Ectodermal cell (in vitro differentiated cells): ENCODE results near the gene RAB9A. TPM values are rescaled to one million over a fixed set of nuclear protein-coding genes. Genes with fewer than 3 reads are reported as not detected.
A peak's percentile ranks its signal among the peaks of the same experiment; 100 is the strongest.
"Not testable (repeated sequence)": the region's sequence is repeated elsewhere in the genome, so short reads cannot be mapped to it uniquely, and the experiment has no call there.

Source experiments
- H3K27ac ChIP-seq: 2 replicates; pipeline ENCODE4 v1.7.0; 2013; ENCODE audit warnings: mild to moderate bottlenecking, low read depth, low read length; ENCODE audit not compliant: insufficient read depth, poor library complexity, severe bottlenecking
- H3K27me3 ChIP-seq: 2 replicates; pipeline ENCODE4 v1.7.0; 2013; ENCODE audit warnings: mild to moderate bottlenecking, low read length; ENCODE audit not compliant: insufficient read depth, control insufficient read depth, poor library complexity, severe bottlenecking
- H3K36me3 ChIP-seq: one replicate; pipeline ENCODE4 v1.7.0; 2013; ENCODE audit warnings: low read length; ENCODE audit not compliant: control insufficient read depth, insufficient read depth
- H3K4me1 ChIP-seq: one replicate; pipeline ENCODE4 v1.7.0; 2013; ENCODE audit warnings: low read length; ENCODE audit not compliant: control insufficient read depth, insufficient read depth
- H3K4me3 ChIP-seq: 2 replicates; pipeline ENCODE4 v1.7.0; 2013; ENCODE audit warnings: low read depth, low read length, control low read depth; ENCODE audit not compliant: insufficient read depth
- H3K9me3 ChIP-seq: 2 replicates; pipeline ENCODE4 v1.7.0; 2013; ENCODE audit warnings: mild to moderate bottlenecking, low read length, moderate library complexity; ENCODE audit not compliant: control insufficient read depth
- WGBS, 2 experiments: methylation state at CpG; one replicate each; pipeline ENCODE4 v1.1.7; 2013; ENCODE audit warnings: missing lambda C conversion rate in 2 of 2; 5-methylcytosine and 5-hydroxymethylcytosine counted together
- polyA plus RNA-seq, 4 experiments: library from polyadenylated mRNA; stranded (reverse); fragments of 50-300 nt; gene quantifications; one replicate each; pipeline ENCODE4 v1.2.3, GENCODE V29; 2013

Gene RAB9A
- polyA plus RNA-seq (2013, experiment 1 of 4): 20.9 TPM
- 23.8 TPM for polyA plus RNA-seq (2013, experiment 2 of 4)
- polyA plus RNA-seq (2013, experiment 3 of 4): 21.4 TPM
- 23.6 TPM for polyA plus RNA-seq (2013, experiment 4 of 4)

GRCh38 chrX:13688958-13689740, at the start of gene RAB9A:
RAB9A (plus strand) TSS chrX:13689128; CDS start chrX:13708747, 19,619 bp downstream.
- Histone ChIP-seq H3K4me1 (peaks cover 5% of the 10 kb centered on the region), H3K27ac (peak within 1 kb of the TSS; percentile 56), H3K27me3 (peaks cover 4% of the 10 kb centered on the region), H3K36me3 (no peaks in the 10 kb centered on the region), H3K4me3 (peak within 1 kb of the TSS; percentile 54), H3K9me3 (no peaks in the 10 kb centered on the region)
- 0% methylated on average over 68 of the region's 68 CpGs for WGBS, 2 experiments

GRCh38 chrX:13641684-13642083, 47.2 kb upstream of the RAB9A start:
- H3K27ac ChIP-seq, H3K4me1 ChIP-seq, H3K36me3 ChIP-seq, H3K9me3 ChIP-seq, H3K27me3 ChIP-seq, H3K4me3 ChIP-seq: not testable (repeated sequence)
- no CpG with 5 or more reads among the region's 4 CpGs for WGBS, 2 experiments

GRCh38 chrX:13645464-13646153, 43.3 kb upstream of the RAB9A start:
- no peak overlapping the region for H3K4me3 ChIP-seq
- H3K27me3 ChIP-seq: no peaks in the 10 kb centered on the region
- H3K4me1 ChIP-seq: no peaks in the 10 kb centered on the region
- H3K9me3 ChIP-seq: no peaks in the 10 kb centered on the region
- H3K36me3 ChIP-seq: no peaks in the 10 kb centered on the region
- 63 to 76% methylated on average over 5 to 9 of the region's 9 CpGs for WGBS, 2 experiments
- no peak overlapping the region for H3K27ac ChIP-seq

- no peak overlapping the region for H3K27ac ChIP-seq
- 31 to 51% methylated on average over 2 to 3 of the region's 3 CpGs for WGBS, 2 experiments
- H3K36me3 ChIP-seq: no peaks in the 10 kb centered on the region
- no peak overlapping the region for H3K4me3 ChIP-seq
- H3K27me3 ChIP-seq: no peaks in the 10 kb centered on the region
- no peaks in the 10 kb centered on the region for H3K4me1 ChIP-seq
- no peaks in the 10 kb centered on the region for H3K9me3 ChIP-seq
These were observed 42.8 kb upstream of the RAB9A start for GRCh38 chrX:13646154-13646549.

GRCh38 chrX:13647709-13648212, 41.2 kb upstream of the RAB9A start:
- Histone ChIP-seq H3K9me3 (no peaks in the 10 kb centered on the region), H3K27ac (no peak overlapping the region), H3K27me3 (no peaks in the 10 kb centered on the region), H3K4me3 (no peak overlapping the region), H3K36me3 (no peaks in the 10 kb centered on the region), H3K4me1 (no peaks in the 10 kb centered on the region)
- 87 to 90% methylated on average over 8 of the region's 8 CpGs for WGBS, 2 experiments

- not testable (repeated sequence) for H3K4me1 ChIP-seq, H3K36me3 ChIP-seq, H3K4me3 ChIP-seq, H3K27ac ChIP-seq, H3K27me3 ChIP-seq, H3K9me3 ChIP-seq
- 92 to 96% methylated on average over 2 of the region's 2 CpGs for WGBS, 2 experiments
These were observed 40.6 kb upstream of the RAB9A start for GRCh38 chrX:13648336-13648735.

GRCh38 chrX:13649838-13650237, 39.1 kb upstream of the RAB9A start:
- Histone ChIP-seq H3K36me3 (no peaks in the 10 kb centered on the region), H3K9me3 (no peaks in the 10 kb centered on the region), H3K4me1 (no peaks in the 10 kb centered on the region), H3K4me3 (no peak overlapping the region), H3K27me3 (no peaks in the 10 kb centered on the region), H3K27ac (no peak overlapping the region)
- 93 to 99% methylated on average over 4 to 5 of the region's 5 CpGs for WGBS, 2 experiments

- Histone ChIP-seq H3K4me3 (no peak overlapping the region), H3K9me3 (no peaks in the 10 kb centered on the region), H3K27me3 (no peaks in the 10 kb centered on the region), H3K36me3 (no peaks in the 10 kb centered on the region), H3K27ac (no peak overlapping the region), H3K4me1 (no peaks in the 10 kb centered on the region)
- 92 to 100% methylated on average over 1 of the region's 1 CpG for WGBS, 2 experiments
These were observed 38.6 kb upstream of the RAB9A start for GRCh38 chrX:13650318-13650717.

- Histone ChIP-seq H3K36me3 (no peaks in the 10 kb centered on the region), H3K27me3 (no peaks in the 10 kb centered on the region), H3K4me1 (no peaks in the 10 kb centered on the region), H3K9me3 (no peaks in the 10 kb centered on the region), H3K27ac (no peak overlapping the region), H3K4me3 (no peak overlapping the region)
- WGBS, 2 experiments: 89 to 97% methylated on average over 3 of the region's 3 CpGs
These were observed 37.8 kb upstream of the RAB9A start for GRCh38 chrX:13651150-13651549.

GRCh38 chrX:13652287-13652793, 36.6 kb upstream of the RAB9A start:
- Histone ChIP-seq H3K27me3 (no peaks in the 10 kb centered on the region), H3K4me1 (no peaks in the 10 kb centered on the region), H3K27ac (no peak overlapping the region), H3K4me3 (peak overlapping the region; percentile 57), H3K36me3 (no peaks in the 10 kb centered on the region), H3K9me3 (no peaks in the 10 kb centered on the region)
- 86 to 92% methylated on average over 5 to 7 of the region's 7 CpGs for WGBS, 2 experiments
